Ishikawa (cell line): ENCODE results near the gene ZNF879.

Experiments
- CEBPB ChIP-seq: IDR thresholded peaks from 2 replicates; pipeline ENCODE4 v1.6.1; 2012
- CREB1 ChIP-seq: IDR thresholded peaks from 2 replicates; pipeline ENCODE4 v1.6.1; 2012; ENCODE audit warnings: low read depth
- EP300 ChIP-seq: IDR thresholded peaks from 2 replicates; pipeline ENCODE4 v1.6.1; 2012; ENCODE audit warnings: borderline replicate concordance
- REST ChIP-seq: IDR thresholded peaks from 2 replicates; pipeline ENCODE4 v1.6.1; 2012; ENCODE audit warnings: low read depth, mild to moderate bottlenecking
- TAF1 ChIP-seq: IDR thresholded peaks from 2 replicates; pipeline ENCODE4 v1.6.1; 2012; ENCODE audit warnings: low read depth, mild to moderate bottlenecking
- TEAD4 ChIP-seq: IDR thresholded peaks from 2 replicates; pipeline ENCODE4 v1.6.1; 2012
- USF1 ChIP-seq: IDR thresholded peaks from 2 replicates; pipeline ENCODE4 v1.6.1; 2012
- YY1 ChIP-seq: IDR thresholded peaks from 2 replicates; pipeline ENCODE4 v1.6.1; 2012; ENCODE audit warnings: low read depth

- TF ChIP-seq TAF1 (no peak), USF1 (no peak), EP300 (no peak), REST (no peak), CREB1 (no peak), TEAD4 (no peak), YY1 (no peak), CEBPB (no peak)
These were observed 57.1 kb downstream of the ZNF879 start for GRCh38 chr5:179080724-179081123.
